ENCODE data around the gene CFAP99. TPM values are rescaled to one million over a fixed set of nuclear protein-coding genes. Genes with fewer than 3 reads are reported as not detected.

The CFAP99 gene
- total and polyA plus RNA-seq, 2 of the 8 experiments (the other 6 are each of a cell fraction or from before 2014, with no cell fraction given) = not detected

DNA sequence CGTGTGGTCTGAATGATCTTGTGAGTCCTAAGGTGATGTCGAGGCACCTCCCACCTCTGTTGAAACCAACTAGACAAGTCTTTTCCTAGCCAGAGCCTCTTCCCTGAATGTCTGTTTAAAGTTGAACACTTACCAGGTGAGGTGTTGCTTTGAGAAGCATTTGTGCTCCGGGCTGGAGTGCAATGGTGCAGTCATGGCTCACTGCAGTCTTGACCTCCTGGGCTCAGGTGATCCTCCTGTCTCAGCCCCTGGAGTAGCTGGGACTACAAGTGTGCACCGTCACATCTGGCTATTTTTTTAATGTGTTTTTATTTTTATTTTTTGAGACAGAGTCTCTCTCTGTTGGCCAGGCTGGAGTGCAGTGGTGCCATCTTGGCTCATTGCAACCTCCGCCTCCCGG lies 68.2 kb downstream of the CFAP99 start:
- Histone ChIP-seq H3K4me2 (ENCODE audit: insufficient read depth in 1 of 2, low read depth in 2 of 2, low read length in 2 of 2) (no peak overlapping the region), H3K4ac (replicated peaks; ENCODE audit: insufficient read length, low read depth, low read length) (no peak overlapping the region), H2BK12ac (ENCODE audit: low read depth, low read length) (no peak overlapping the region), H3K36me3 (ENCODE audit: control insufficient read depth in 2 of 4, insufficient read depth in 4 of 4, low read length in 3 of 4) (peaks cover 5 to 21% (median 17%) of the 10 kb centered on the region in 4 experiments; a peak in 7 of 8 replicates), H3K9ac (replicated peaks in 1 of 4; ENCODE audit: extremely low read depth in 1 of 4, low read depth in 3 of 4, low read length in 3 of 4) (no peak overlapping the region), H3K4me3 (ENCODE audit: extremely low read depth in 1 of 4, insufficient read depth in 2 of 4, low read depth in 3 of 4, low read length in 4 of 4) (no peak overlapping the region), H2BK5ac (ENCODE audit: low read depth, low read length) (no peak overlapping the region), H2AFZ (ENCODE audit: low read length) (no peak overlapping the region), H3K4me1 (replicated peaks in 1 of 4; ENCODE audit: control insufficient read depth in 3 of 4, insufficient read depth in 4 of 4, low read length in 3 of 4) (peaks cover 0 to 8% (median 2%) of the 10 kb centered on the region in 4 experiments; a peak in 4 of 7 replicates), H3K27ac (ENCODE audit: low read depth, low read length) (no peak overlapping the region), H3K79me2 (ENCODE audit: control insufficient read depth in 1 of 2, insufficient read depth in 2 of 2, low read length in 2 of 2) (peaks cover 56 to 94% of the 10 kb centered on the region in 2 experiments), H2BK20ac (ENCODE audit: low read length) (no peak overlapping the region), H3K9me3 (ENCODE audit: insufficient read depth in 2 of 2, low read depth in 1 of 2, low read length in 1 of 2) (no peaks in the 10 kb centered on the region), H3K18ac (ENCODE audit: extremely low read depth, low read length) (no peak overlapping the region), H4K5ac (ENCODE audit: insufficient read length, low read depth, low read length) (no peak overlapping the region), H3K56ac (replicated peaks; ENCODE audit: insufficient read length, low read depth, low read length) (no peak overlapping the region), H2BK15ac (ENCODE audit: low read length) (no peak overlapping the region), H2AK5ac (ENCODE audit: low read depth, low read length) (no peak overlapping the region), H3K14ac (ENCODE audit: insufficient read length) (no peak overlapping the region), H3K23ac (ENCODE audit: insufficient read length) (no peak overlapping the region), H3K79me1 (ENCODE audit: low read depth, low read length) (peaks cover 22% of the 10 kb centered on the region), H2BK120ac (replicated peaks; ENCODE audit: low read depth, low read length) (no peak overlapping the region), H3K27me3 (replicated peaks in 1 of 4; ENCODE audit: control insufficient read depth in 3 of 4, extremely low read depth in 1 of 4, insufficient read depth in 3 of 4, low read length in 3 of 4) (no peaks in the 10 kb centered on the region), H4K20me1 (replicated peaks in 1 of 2; ENCODE audit: control insufficient read depth in 1 of 2, insufficient read depth in 2 of 2, low read length in 2 of 2) (peaks cover 41 to 58% of the 10 kb centered on the region in 2 experiments), H3K23me2 (ENCODE audit: low read depth, low read length) (no peaks in the 10 kb centered on the region), H4K91ac (replicated peaks; ENCODE audit: insufficient read length, low read length) (no peak overlapping the region), H4K8ac (ENCODE audit: extremely low read depth, insufficient read depth, low read length) (no peak overlapping the region)
- DNase-seq (ENCODE audit: low read depth in 1 of 2, low spot score in 2 of 2) = no peak
- ChIA-PET CTCF (ENCODE audit: partially characterized antibody) (interaction anchor here (1.0 to 1.5 kb wide), 4 partner anchors 9 to 46 kb away, joined by 3 to 4 read pairs (median 3); no protein-coding TSS in a partner anchor), POLR2A (ENCODE audit: partially characterized antibody) (interaction anchor here (0.6 to 1.4 kb wide), 5 partner anchors 10 to 85 kb away, joined by 3 read pairs; partner anchors contain the start of gene RNF4)
- no peak for TF ChIP-seq SIN3A (conservative IDR thresholded peaks at IDR 0.05 in 1 of 2, IDR thresholded peaks at IDR 0.05 in 1 of 2; ENCODE audit: low read depth in 1 of 2, low read length in 2 of 2)
- TF ChIP-seq NRF1 (IDR thresholded peaks at IDR 0.05; ENCODE audit: low read depth, low read length) = no peak
- TF ChIP-seq TAF7 (optimal IDR thresholded peaks at IDR 0.05; ENCODE audit: borderline replicate concordance, low read depth, low read length) = no peak
- no peak for TF ChIP-seq CBX8 (IDR thresholded peaks at IDR 0.05; ENCODE audit: borderline replicate concordance, low read depth, low read length)
- no peak for TF ChIP-seq RNF2 (IDR thresholded peaks at IDR 0.05; ENCODE audit: borderline replicate concordance, low read depth, low read length, missing control alignments, poor library complexity, severe bottlenecking)
- no peak for TF ChIP-seq EZH2 (IDR thresholded peaks at IDR 0.05; ENCODE audit: low read depth, low read length, severe bottlenecking)
- no peak for TF ChIP-seq POLR2AphosphoS5 (IDR thresholded peaks at IDR 0.05; ENCODE audit: low read depth, low read length)
- no peak for TF ChIP-seq SP4 (IDR thresholded peaks at IDR 0.05; ENCODE audit: low read length)
- no peak for TF ChIP-seq GABPA (IDR thresholded peaks at IDR 0.05; ENCODE audit: borderline replicate concordance, insufficient read depth, low read length)
- TF ChIP-seq, protein P1, sequence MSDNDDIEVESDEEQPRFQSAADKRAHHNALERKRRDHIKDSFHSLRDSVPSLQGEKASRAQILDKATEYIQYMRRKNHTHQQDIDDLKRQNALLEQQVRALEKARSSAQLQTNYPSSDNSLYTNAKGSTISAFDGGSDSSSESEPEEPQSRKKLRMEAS (IDR thresholded peaks at IDR 0.05) = no peak
- no peak for TF ChIP-seq ASH2L (IDR thresholded peaks at IDR 0.05; ENCODE audit: low read length)
- 95% methylated on average over 6 of the region's 6 CpGs; no CpG with 5 or more reads in 1 of the 2 experiments for WGBS, 2 experiments (ENCODE audit: extremely low coverage in 1 of 2, insufficient coverage in 1 of 2, insufficient read length in 1 of 2, insufficient replicate concordance in 2 of 2, low coverage in 1 of 2, low lambda C conversion rate in 2 of 2, missing lambda C conversion rate in 1 of 2)
- FAIRE-seq = no peak

Data from H1 (cell line).